ENCODE data around the gene NR5A2. TPM values are rescaled to one million over a fixed set of nuclear protein-coding genes. Genes with fewer than 3 reads are reported as not detected.

The NR5A2 gene
- total RNA-seq, 1 experiment from 2014 or later: 4.7 TPM

GRCh38 chr1:200163911-200164310, 136.4 kb downstream of the NR5A2 start:
- Histone ChIP-seq H3K4me1 (ENCODE audit: insufficient read depth, low read length) (no peaks in the 10 kb centered on the region), H3K9me3 (ENCODE audit: control insufficient read depth, low read depth, low read length) (no peaks in the 10 kb centered on the region), H3K4me2 (ENCODE audit: insufficient read depth, insufficient read length, low read length) (no peak overlapping the region), H4K8ac (replicated peaks; ENCODE audit: insufficient read length, low read depth, low read length) (no peak overlapping the region), H4K20me1 (ENCODE audit: control insufficient read depth, insufficient read depth, insufficient read length) (peaks cover 2% of the 10 kb centered on the region), H3K14ac (ENCODE audit: insufficient read depth, low read length) (no peak overlapping the region), H3K23ac (ENCODE audit: insufficient read length, low read depth, low read length) (no peak overlapping the region), H3K4ac (ENCODE audit: low read depth, low read length) (no peak overlapping the region), H2AK5ac (ENCODE audit: insufficient read length, low read length) (no peak overlapping the region), H2BK5ac (ENCODE audit: insufficient read length, low read length) (no peak overlapping the region), H2AFZ (ENCODE audit: low read length) (no peak overlapping the region), H4K91ac (ENCODE audit: insufficient read length, low read depth, low read length) (no peak overlapping the region), H3K27ac (ENCODE audit: insufficient read length, low read depth, low read length) (no peak overlapping the region), H3K79me1 (ENCODE audit: insufficient read depth, low read depth, low read length, poor library complexity, severe bottlenecking) (no peaks in the 10 kb centered on the region), H2BK20ac (ENCODE audit: low read depth, low read length, poor library complexity, severe bottlenecking) (no peak overlapping the region), H4K5ac (ENCODE audit: insufficient read length, low read depth, low read length) (no peak overlapping the region), H3K23me2 (ENCODE audit: insufficient read length, low read depth, low read length, poor library complexity, severe bottlenecking) (no peaks in the 10 kb centered on the region), H2BK12ac (ENCODE audit: insufficient read length, low read depth, low read length) (no peak overlapping the region), H2BK120ac (ENCODE audit: low read depth, low read length, poor library complexity, severe bottlenecking) (no peak overlapping the region), H3T11ph (ENCODE audit: low read length) (no peak overlapping the region), H3K79me2 (ENCODE audit: insufficient read depth, low read length) (no peaks in the 10 kb centered on the region), H3K9ac (ENCODE audit: extremely low read depth, insufficient read length, low read length) (no peak overlapping the region), H3K18ac (ENCODE audit: insufficient read length, low read depth, low read length) (no peak overlapping the region), H2BK15ac (ENCODE audit: low read depth, low read length) (no peak overlapping the region), H3K56ac (ENCODE audit: insufficient read length, low read depth, low read length) (no peak overlapping the region), H3K27me3 (ENCODE audit: insufficient read depth, low read length) (no peaks in the 10 kb centered on the region)
- Mint-ChIP-seq H3K27me3 (ENCODE audit: low read depth) (no peaks in the 10 kb centered on the region), H3K36me3 (ENCODE audit: insufficient read depth in 1 of 3, low read depth in 3 of 3) (no peaks in the 10 kb centered on the region; a peak in 1 of 7 replicates), H3K27ac (no peak overlapping the region), H3K4me1 (peaks cover 5 to 11% of the 10 kb centered on the region in 2 experiments; a peak in 3 of 4 replicates), H3K9me3 (no peaks in the 10 kb centered on the region), H3K4me3 (no peak overlapping the region)
- DNase-seq: no peak
- no peak for TF ChIP-seq CTCF (conservative IDR thresholded peaks at IDR 0.05)
- WGBS (ENCODE audit: extremely low coverage, insufficient read length, low lambda C conversion rate): no CpG with 5 or more reads among the region's 3 CpGs

Data from H9 (cell line).